Mesendoderm (in vitro differentiated cells): ENCODE measurements around the gene C11orf91.

ENCODE experiments used
- DNase-seq: peaks from one replicate; pipeline ENCODE4 v3.0.0; 2013
- H2AK5ac ChIP-seq: 2 replicates; pipeline ENCODE4 v1.6.1; 2013; ENCODE audit warnings: low read length, inconsistent platforms
- H2BK120ac ChIP-seq: 2 replicates; pipeline ENCODE4 v1.6.1; 2013; ENCODE audit warnings: low read depth, mild to moderate bottlenecking, low read length, moderate library complexity, mixed read lengths
- H2BK15ac ChIP-seq: replicated peaks from 2 replicates; pipeline ENCODE4 v1.6.1; 2013; ENCODE audit warnings: low read depth, mild to moderate bottlenecking, moderate library complexity
- H2BK5ac ChIP-seq: 2 replicates; pipeline ENCODE4 v1.6.1; 2013; ENCODE audit warnings: low read length, inconsistent platforms
- H3K18ac ChIP-seq: 2 replicates; pipeline ENCODE4 v1.6.1; 2013; ENCODE audit warnings: mild to moderate bottlenecking, low read length, mixed read lengths
- H3K23ac ChIP-seq: one replicate; pipeline ENCODE4 v1.6.1; 2013; ENCODE audit warnings: low read length
- H3K27ac ChIP-seq: 2 replicates; pipeline ENCODE4 v1.5.1; 2013; ENCODE audit warnings: low read depth, mild to moderate bottlenecking, inconsistent platforms, low read length, moderate library complexity
- H3K27me3 ChIP-seq: 2 replicates; pipeline ENCODE4 v1.6.1; 2013; ENCODE audit warnings: low read length, control low read depth, mild to moderate bottlenecking, inconsistent platforms; ENCODE audit not compliant: insufficient read depth, poor library complexity
- H3K36me3 ChIP-seq: 2 replicates; pipeline ENCODE4 v1.6.1; 2013; ENCODE audit warnings: low read length, inconsistent platforms; ENCODE audit not compliant: control insufficient read depth, insufficient read depth
- H3K4ac ChIP-seq: one replicate; pipeline ENCODE4 v1.6.1; 2013; ENCODE audit warnings: low read depth, mild to moderate bottlenecking, low read length, moderate library complexity
- H3K4me1 ChIP-seq: 2 replicates; pipeline ENCODE4 v1.6.1; 2013; ENCODE audit warnings: low read depth, low read length, inconsistent platforms; ENCODE audit not compliant: control insufficient read depth
- H3K4me2 ChIP-seq: 2 replicates; pipeline ENCODE4 v1.6.1; 2013; ENCODE audit warnings: low read length
- H3K4me3 ChIP-seq: 2 replicates; pipeline ENCODE4 v1.5.1; 2013; ENCODE audit warnings: mild to moderate bottlenecking, low read length
- H3K56ac ChIP-seq: one replicate; pipeline ENCODE4 v1.6.1; 2013; ENCODE audit warnings: low read length
- H3K79me1 ChIP-seq: 2 replicates; pipeline ENCODE4 v1.6.1; 2013; ENCODE audit warnings: low read length, inconsistent platforms
- H3K79me2 ChIP-seq: 2 replicates; pipeline ENCODE4 v1.6.1; 2013; ENCODE audit warnings: mild to moderate bottlenecking, low read length; ENCODE audit not compliant: control insufficient read depth, insufficient read depth
- H3K9ac ChIP-seq: 2 replicates; pipeline ENCODE4 v1.6.1; 2013; ENCODE audit warnings: low read length, inconsistent platforms
- H4K5ac ChIP-seq: one replicate; pipeline ENCODE4 v1.6.1; 2013; ENCODE audit warnings: low read length
- H4K8ac ChIP-seq: one replicate; pipeline ENCODE4 v1.6.1; 2013; ENCODE audit warnings: low read depth, mild to moderate bottlenecking, control low read depth, low read length, moderate library complexity
- WGBS: extraction: QIAGEN DNeasy Blood & Tissue Kit; methylation state at CpG from one replicate; pipeline ENCODE4 v1.1.7; 2013; ENCODE audit warnings: low lambda C conversion rate, missing lambda C conversion rate; ENCODE audit not compliant: insufficient coverage; ENCODE audit errors: extremely low coverage; 5-methylcytosine and 5-hydroxymethylcytosine counted together

The C11orf91 gene

GRCh38 chr11:33658195-33658900 lies 42.3 kb downstream of the C11orf91 start:
- no peak overlapping the region for H2BK120ac ChIP-seq
- H3K79me2 ChIP-seq = no peaks in the 10 kb centered on the region
- no peak overlapping the region for H2BK5ac ChIP-seq
- no CpG with 5 or more reads among the region's 22 CpGs for WGBS
- no peak overlapping the region for H3K27ac ChIP-seq
- no peak overlapping the region for H3K4ac ChIP-seq
- no peak overlapping the region for H3K4me2 ChIP-seq
- H3K27me3 ChIP-seq = no peaks in the 10 kb centered on the region
- no peak overlapping the region for H3K4me3 ChIP-seq
- no peak overlapping the region for H2AK5ac ChIP-seq
- H3K4me1 ChIP-seq = no peaks in the 10 kb centered on the region
- H3K18ac ChIP-seq = no peak overlapping the region
- DNase-seq = peak; percentile 13
- no peak overlapping the region for H3K23ac ChIP-seq
- H3K9ac ChIP-seq = no peak overlapping the region
- H4K8ac ChIP-seq = no peak overlapping the region
- no peaks in the 10 kb centered on the region for H3K36me3 ChIP-seq
- no peak overlapping the region for H3K56ac ChIP-seq
- H3K79me1 ChIP-seq = no peaks in the 10 kb centered on the region
- no peak overlapping the region for H4K5ac ChIP-seq
- H2BK15ac ChIP-seq = no peak overlapping the region

DNA sequence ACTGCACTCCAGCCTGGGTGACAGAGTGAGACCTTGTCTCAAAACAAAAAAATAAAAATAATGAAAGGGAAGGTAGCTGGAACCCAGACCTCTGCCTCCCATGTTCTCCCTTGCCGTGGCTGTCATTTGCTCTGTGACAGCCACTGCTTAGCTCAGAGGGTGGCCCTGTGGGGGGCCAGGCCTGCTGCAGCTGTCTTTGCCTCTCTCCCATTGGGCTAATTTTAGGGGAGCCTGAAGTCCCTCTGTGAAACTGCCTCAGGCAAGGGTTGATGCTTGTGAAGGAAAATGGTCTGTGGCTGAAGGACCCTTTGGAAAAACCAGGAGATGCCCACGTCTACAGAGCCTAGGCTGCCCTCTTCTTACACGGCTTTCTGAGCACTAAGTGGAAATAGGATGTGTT lies 42.9 kb downstream of the C11orf91 start:
- no peaks in the 10 kb centered on the region for H3K36me3 ChIP-seq
- H2AK5ac ChIP-seq = no peak overlapping the region
- H3K23ac ChIP-seq = no peak overlapping the region
- no peak overlapping the region for H2BK15ac ChIP-seq
- H3K4me2 ChIP-seq = no peak overlapping the region
- peaks cover 2% of the 10 kb centered on the region for H3K4me1 ChIP-seq
- no peaks in the 10 kb centered on the region for H3K79me1 ChIP-seq
- no peak overlapping the region for H3K4ac ChIP-seq
- H4K8ac ChIP-seq = no peak overlapping the region
- DNase-seq = no peak
- H3K18ac ChIP-seq = no peak overlapping the region
- H3K27ac ChIP-seq = no peak overlapping the region
- no peak overlapping the region for H2BK120ac ChIP-seq
- no peak overlapping the region for H3K9ac ChIP-seq
- no peaks in the 10 kb centered on the region for H3K79me2 ChIP-seq
- H3K56ac ChIP-seq = no peak overlapping the region
- H3K4me3 ChIP-seq = no peak overlapping the region
- H2BK5ac ChIP-seq = no peak overlapping the region
- no peak overlapping the region for H4K5ac ChIP-seq
- H3K27me3 ChIP-seq = no peaks in the 10 kb centered on the region
- WGBS = no CpG with 5 or more reads among the region's 3 CpGs

DNA sequence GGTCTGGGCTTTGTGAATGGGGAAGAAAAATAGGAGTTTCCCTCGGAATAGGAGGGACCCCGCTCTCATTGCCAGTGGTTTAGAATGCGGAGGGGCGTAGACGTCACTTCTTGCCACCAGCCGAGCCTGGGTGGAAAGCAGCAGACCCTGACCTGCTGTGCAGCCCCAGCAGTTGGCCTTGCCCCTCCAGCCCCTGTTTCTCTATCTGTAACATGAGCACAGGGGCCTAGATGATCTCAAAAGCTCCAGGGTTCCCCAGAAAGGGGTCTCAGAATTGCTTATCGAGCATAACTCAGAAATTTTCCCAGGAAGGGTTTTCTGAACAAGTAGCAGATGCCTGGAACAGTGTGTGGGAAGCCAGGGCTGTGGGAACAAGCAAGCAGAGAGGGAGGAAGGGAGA lies 43.9 kb downstream of the C11orf91 start:
- Histone ChIP-seq H3K4me1 (peaks cover 7% of the 10 kb centered on the region), H3K36me3 (no peaks in the 10 kb centered on the region), H2AK5ac (no peak overlapping the region), H3K79me1 (no peaks in the 10 kb centered on the region), H3K4me3 (no peak overlapping the region), H4K5ac (no peak overlapping the region), H3K79me2 (no peaks in the 10 kb centered on the region), H3K18ac (no peak overlapping the region), H3K4me2 (no peak overlapping the region), H3K4ac (no peak overlapping the region), H2BK5ac (no peak overlapping the region), H2BK15ac (no peak overlapping the region), H3K56ac (no peak overlapping the region), H3K27me3 (no peaks in the 10 kb centered on the region), H3K9ac (no peak overlapping the region), H3K23ac (no peak overlapping the region), H3K27ac (no peak overlapping the region), H2BK120ac (no peak overlapping the region), H4K8ac (no peak overlapping the region)
- no peak for DNase-seq
- WGBS = no CpG with 5 or more reads among the region's 7 CpGs

- Histone ChIP-seq H3K4me2 (no peak overlapping the region), H3K4ac (no peak overlapping the region), H3K27ac (no peak overlapping the region), H3K18ac (no peak overlapping the region), H3K79me2 (no peaks in the 10 kb centered on the region), H3K4me1 (peaks cover 7% of the 10 kb centered on the region), H3K36me3 (no peaks in the 10 kb centered on the region), H2BK15ac (no peak overlapping the region), H3K27me3 (no peaks in the 10 kb centered on the region), H3K23ac (no peak overlapping the region), H3K56ac (no peak overlapping the region), H2AK5ac (no peak overlapping the region), H3K9ac (no peak overlapping the region), H3K79me1 (no peaks in the 10 kb centered on the region), H4K8ac (no peak overlapping the region), H4K5ac (no peak overlapping the region), H2BK120ac (no peak overlapping the region), H3K4me3 (no peak overlapping the region), H2BK5ac (no peak overlapping the region)
- no peak for DNase-seq
- WGBS = no CpG with 5 or more reads among the region's 11 CpGs
Observed at GRCh38 chr11:33655842-33656600, 44.6 kb downstream of the C11orf91 start.

DNA sequence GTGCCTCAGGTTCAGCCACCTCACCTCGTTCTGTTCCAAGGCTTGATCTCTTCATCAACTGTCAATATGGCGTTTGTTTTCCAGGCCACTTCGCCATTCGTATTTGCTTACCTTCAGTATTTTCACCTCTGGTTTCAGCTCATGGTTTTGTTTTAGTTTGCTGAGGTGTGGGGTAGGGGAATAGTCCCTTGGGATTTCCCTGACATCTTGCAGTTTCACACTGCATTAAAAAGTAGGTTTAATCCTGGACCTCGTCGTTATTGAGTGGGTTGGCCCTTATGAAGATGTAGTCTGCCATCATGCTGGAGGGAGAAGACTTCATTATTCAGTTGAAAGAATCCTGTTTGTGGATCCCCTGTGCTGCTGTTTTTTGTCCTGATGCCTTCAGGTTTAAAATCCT lies 46.0 kb downstream of the C11orf91 start:
- no peak overlapping the region for H2AK5ac ChIP-seq
- no peak overlapping the region for H4K5ac ChIP-seq
- no peaks in the 10 kb centered on the region for H3K27me3 ChIP-seq
- DNase-seq = no peak
- H2BK5ac ChIP-seq = no peak overlapping the region
- peaks cover 7% of the 10 kb centered on the region for H3K4me1 ChIP-seq
- no peak overlapping the region for H3K9ac ChIP-seq
- H3K79me2 ChIP-seq = no peaks in the 10 kb centered on the region
- no peak overlapping the region for H4K8ac ChIP-seq
- no peak overlapping the region for H2BK15ac ChIP-seq
- H3K36me3 ChIP-seq = no peaks in the 10 kb centered on the region
- H3K23ac ChIP-seq = no peak overlapping the region
- H3K18ac ChIP-seq = no peak overlapping the region
- H3K4ac ChIP-seq = no peak overlapping the region
- H3K56ac ChIP-seq = no peak overlapping the region
- no peak overlapping the region for H3K27ac ChIP-seq
- H2BK120ac ChIP-seq = no peak overlapping the region
- no peak overlapping the region for H3K4me3 ChIP-seq
- H3K79me1 ChIP-seq = no peaks in the 10 kb centered on the region
- WGBS = no CpG with 5 or more reads among the region's 6 CpGs
- H3K4me2 ChIP-seq = no peak overlapping the region
